Dedifferentiated amniotic fluid mesenchymal stem cell (primary cell): Measurements from ENCODE around the gene ZNF397.

Experiments used
- DNase-seq: peaks from one replicate; pipeline ENCODE4 v3.0.0-alpha.2; 2016; ENCODE audit errors: extremely low spot score

Gene ZNF397

GRCh38 chr18:35291166-35291565 is 50.3 kb downstream of the ZNF397 start:
- no peak for DNase-seq

GRCh38 chr18:35296060-35296459 is 55.2 kb downstream of the ZNF397 start:
- no peak for DNase-seq

GRCh38 chr18:35303610-35304009 is 62.8 kb downstream of the ZNF397 start:
- DNase-seq, result no peak

- no peak for DNase-seq
Observed at GRCh38 chr18:35306588-35307250, 65.9 kb downstream of the ZNF397 start.
